Measurements from ENCODE around the gene AGBL4. TPM values are rescaled to one million over a fixed set of nuclear protein-coding genes. Genes with fewer than 3 reads are reported as not detected.

The AGBL4 gene
- total and polyA plus RNA-seq, 10 donors = 0.05 to 1.8 (median 0.32) TPM; not detected in 1

DNA sequence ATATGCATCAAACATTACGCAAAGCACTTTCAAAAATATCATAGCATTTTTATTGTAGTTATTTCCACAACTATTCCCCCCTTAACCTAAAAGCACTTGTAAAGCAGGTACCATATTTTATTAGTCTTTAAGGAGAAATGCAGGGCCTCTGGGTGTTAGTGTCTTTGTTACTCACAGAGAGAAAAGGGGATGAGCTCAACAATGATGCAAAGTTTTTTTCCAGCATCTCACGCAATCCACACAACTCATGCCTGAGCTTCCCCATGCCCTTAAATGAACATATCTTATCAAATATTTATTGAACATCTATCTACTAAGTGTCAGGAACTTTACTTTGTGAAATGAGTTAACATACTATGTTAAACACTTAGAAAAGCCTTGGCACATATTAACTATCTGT lies 1297.6 kb downstream of the AGBL4 start:
- Histone ChIP-seq H3K9me3 (no peaks in the 10 kb centered on the region), H3K4me1 (no peaks in the 10 kb centered on the region), H3K4me3 (no peak overlapping the region), H3K27me3 (replicated peaks in 1 of 7) (no peaks in the 10 kb centered on the region), H3K27ac (no peak overlapping the region), H3K36me3 (peaks cover 0 to 47% (median 16%) of the 10 kb centered on the region in 6 donors)
- TF ChIP-seq, protein P1, sequence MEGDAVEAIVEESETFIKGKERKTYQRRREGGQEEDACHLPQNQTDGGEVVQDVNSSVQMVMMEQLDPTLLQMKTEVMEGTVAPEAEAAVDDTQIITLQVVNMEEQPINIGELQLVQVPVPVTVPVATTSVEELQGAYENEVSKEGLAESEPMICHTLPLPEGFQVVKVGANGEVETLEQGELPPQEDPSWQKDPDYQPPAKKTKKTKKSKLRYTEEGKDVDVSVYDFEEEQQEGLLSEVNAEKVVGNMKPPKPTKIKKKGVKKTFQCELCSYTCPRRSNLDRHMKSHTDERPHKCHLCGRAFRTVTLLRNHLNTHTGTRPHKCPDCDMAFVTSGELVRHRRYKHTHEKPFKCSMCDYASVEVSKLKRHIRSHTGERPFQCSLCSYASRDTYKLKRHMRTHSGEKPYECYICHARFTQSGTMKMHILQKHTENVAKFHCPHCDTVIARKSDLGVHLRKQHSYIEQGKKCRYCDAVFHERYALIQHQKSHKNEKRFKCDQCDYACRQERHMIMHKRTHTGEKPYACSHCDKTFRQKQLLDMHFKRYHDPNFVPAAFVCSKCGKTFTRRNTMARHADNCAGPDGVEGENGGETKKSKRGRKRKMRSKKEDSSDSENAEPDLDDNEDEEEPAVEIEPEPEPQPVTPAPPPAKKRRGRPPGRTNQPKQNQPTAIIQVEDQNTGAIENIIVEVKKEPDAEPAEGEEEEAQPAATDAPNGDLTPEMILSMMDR (IDR thresholded peaks at IDR 0.05 in 8 of 11, conservative IDR thresholded peaks at IDR 0.05 in 3 of 11) = no peak
- no peak for TF ChIP-seq POLR2A (IDR thresholded peaks at IDR 0.05)
- no peak for TF ChIP-seq POLR2AphosphoS5 (IDR thresholded peaks at IDR 0.05)
- intact Hi-C loops (cut with DNase I; ENCODE audit: low total_unique reads) = no loop called here
- no peak for DNase-seq
- WGBS, 5 donors = 93 to 100% (median 96%) methylated on average over 2 of the region's 2 CpGs

DNA sequence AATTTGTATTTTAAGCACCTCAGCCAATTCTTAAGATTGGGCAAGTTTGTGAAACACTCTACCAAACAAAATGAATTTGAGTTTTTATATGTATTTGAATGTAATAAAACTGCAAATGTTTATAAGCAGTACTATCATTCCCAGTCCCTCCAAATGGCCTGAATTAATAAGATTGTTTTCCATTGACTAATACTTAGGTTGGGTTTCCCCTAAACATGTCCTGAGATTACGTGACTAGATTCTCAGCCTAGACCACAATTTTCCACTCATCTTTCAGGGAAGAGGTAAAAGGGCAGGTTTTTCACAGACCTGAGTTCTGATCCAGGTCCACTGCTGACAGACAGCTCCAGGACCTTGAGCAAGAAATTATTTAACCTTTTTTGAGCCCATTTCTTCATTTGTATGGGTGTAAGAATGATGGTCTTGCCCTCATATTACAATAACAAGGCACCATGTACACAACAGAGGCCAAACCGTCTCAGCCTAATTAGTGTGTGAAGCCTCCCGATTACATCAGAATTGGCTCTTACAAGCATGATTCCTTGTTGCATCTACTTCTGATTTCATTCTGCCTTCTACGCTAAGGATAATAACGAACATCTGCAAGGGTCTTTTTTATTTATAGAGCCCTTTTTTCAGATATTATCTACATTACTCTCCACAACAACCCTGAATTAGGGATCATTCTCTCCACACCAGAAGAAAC lies 1298.3 kb downstream of the AGBL4 start:
- 86 to 93% (median 92%) methylated on average over 5 of the region's 5 CpGs for WGBS, 5 donors
- TF ChIP-seq POLR2A (IDR thresholded peaks at IDR 0.05) = no peak
- TF ChIP-seq, protein P1 (IDR thresholded peaks at IDR 0.05 in 8 of 11, conservative IDR thresholded peaks at IDR 0.05 in 3 of 11) = no peak
- TF ChIP-seq POLR2AphosphoS5 (IDR thresholded peaks at IDR 0.05) = no peak
- H3K4me3 ChIP-seq = no peak overlapping the region
- H3K9me3 ChIP-seq = no peaks in the 10 kb centered on the region
- peaks cover 0 to 40% (median 13%) of the 10 kb centered on the region in 6 donors for H3K36me3 ChIP-seq
- DNase-seq = no peak
- H3K27ac ChIP-seq = no peak overlapping the region
- H3K4me1 ChIP-seq = no peaks in the 10 kb centered on the region
- intact Hi-C loops (cut with DNase I; ENCODE audit: low total_unique reads) = no loop called here
- H3K27me3 ChIP-seq (replicated peaks in 1 of 7) = no peaks in the 10 kb centered on the region

DNA sequence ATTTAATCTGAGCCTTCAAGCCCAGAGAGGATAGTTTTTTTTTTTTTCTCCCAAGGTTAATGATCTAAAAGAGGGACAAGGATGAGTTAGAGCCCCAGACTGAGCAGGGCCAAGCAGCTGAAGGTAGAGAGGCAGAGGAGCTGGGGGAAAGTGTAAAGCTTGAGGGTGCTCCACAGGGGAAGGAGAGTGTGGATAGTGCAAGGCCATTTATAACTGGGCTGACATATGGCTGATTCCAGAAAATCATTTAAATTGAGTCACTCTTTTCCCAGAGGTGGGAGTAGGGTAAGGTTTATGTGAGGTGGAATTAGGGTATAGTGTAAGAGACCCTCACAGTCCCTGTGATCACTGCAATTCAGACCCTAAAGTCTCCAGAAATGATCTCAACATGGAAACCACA lies 1302.8 kb downstream of the AGBL4 start:
- no peaks in the 10 kb centered on the region for H3K9me3 ChIP-seq
- DNase-seq = no peak
- no peak overlapping the region for H3K4me3 ChIP-seq
- intact Hi-C loops (cut with DNase I; ENCODE audit: low total_unique reads) = no loop called here
- TF ChIP-seq POLR2AphosphoS5 (IDR thresholded peaks at IDR 0.05) (no peak), POLR2A (IDR thresholded peaks at IDR 0.05) (no peak)
- TF ChIP-seq, protein P1 (IDR thresholded peaks at IDR 0.05 in 8 of 11, conservative IDR thresholded peaks at IDR 0.05 in 3 of 11) = no peak
- H3K4me1 ChIP-seq = no peaks in the 10 kb centered on the region
- H3K27me3 ChIP-seq (replicated peaks in 1 of 7) = no peaks in the 10 kb centered on the region
- H3K27ac ChIP-seq = no peak overlapping the region
- no peaks in the 10 kb centered on the region for H3K36me3 ChIP-seq

DNA sequence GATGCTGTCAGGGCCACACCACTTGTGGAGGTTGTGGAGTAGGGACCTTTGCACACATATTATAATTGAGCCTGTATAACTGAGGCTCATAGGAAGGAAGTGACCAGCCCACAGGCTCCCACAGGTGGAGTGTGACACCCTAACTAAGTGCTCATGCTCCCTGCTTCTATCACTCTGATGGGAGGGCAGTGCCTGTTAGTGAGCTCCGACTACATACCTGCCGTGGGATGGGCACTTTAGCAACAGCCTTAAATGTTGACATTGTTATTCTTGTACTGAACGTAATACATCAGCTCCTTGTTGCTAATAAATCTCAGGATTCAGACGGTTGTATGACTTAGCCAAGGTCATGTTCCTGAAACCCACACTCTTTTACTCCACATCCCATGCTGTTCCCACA lies 1305.0 kb downstream of the AGBL4 start:
- TF ChIP-seq POLR2A (IDR thresholded peaks at IDR 0.05) (no peak), POLR2AphosphoS5 (IDR thresholded peaks at IDR 0.05) (no peak)
- TF ChIP-seq, protein P1 (IDR thresholded peaks at IDR 0.05 in 8 of 11, conservative IDR thresholded peaks at IDR 0.05 in 3 of 11) = no peak
- WGBS, 5 donors = 75 to 83% (median 79%) methylated on average over 4 of the region's 4 CpGs
- Histone ChIP-seq H3K27me3 (replicated peaks in 1 of 7) (no peaks in the 10 kb centered on the region), H3K4me1 (no peaks in the 10 kb centered on the region), H3K4me3 (no peak overlapping the region), H3K27ac (no peak overlapping the region), H3K36me3 (no peaks in the 10 kb centered on the region), H3K9me3 (no peaks in the 10 kb centered on the region)
- intact Hi-C loops (cut with DNase I; ENCODE audit: low total_unique reads) = no loop called here
- no peak for DNase-seq
